Ramos (cell line): ENCODE results near the gene MYH11.
"Not testable (repeated sequence)": the region's sequence is repeated elsewhere in the genome, so short reads cannot be mapped to it uniquely, and the experiment has no call there.

Source experiments
- in situ Hi-C: fragments of 300-500 bp; cut with MboI; formaldehyde crosslinking; loops from one replicate; pipeline ENCODE4 v1.14.3; 2022; ENCODE audit warnings: low sequenced_read_pairs; ENCODE audit not compliant: unreplicated experiment

Gene MYH11

DNA sequence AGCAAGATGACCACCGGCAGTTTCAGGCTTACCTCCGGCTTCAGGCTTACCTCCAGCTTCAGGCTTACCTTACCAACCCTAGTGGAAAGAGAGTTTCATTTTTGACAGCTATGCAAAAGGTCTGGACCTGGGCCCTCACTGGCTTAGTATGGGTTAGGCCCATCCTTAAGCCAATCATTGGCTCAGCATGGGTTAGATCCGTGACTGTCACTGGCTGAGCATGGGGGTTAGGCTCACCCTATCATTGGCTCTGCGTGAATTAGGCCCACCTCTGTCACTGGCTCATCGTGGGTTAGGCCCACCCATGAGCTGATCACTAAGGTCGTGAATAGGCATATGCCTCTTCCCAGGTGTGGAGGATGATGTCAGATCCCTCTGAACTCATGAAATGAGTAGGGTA is 198.7 kb downstream of the MYH11 start:
- in situ Hi-C loops = no loop called here

- in situ Hi-C loops = not testable (repeated sequence)
Measured at GRCh38 chr16:15655561-15655960, 201.3 kb downstream of the MYH11 start.

- in situ Hi-C loops = no loop called here
Measured at GRCh38 chr16:15654591-15654990, 202.2 kb downstream of the MYH11 start.

DNA sequence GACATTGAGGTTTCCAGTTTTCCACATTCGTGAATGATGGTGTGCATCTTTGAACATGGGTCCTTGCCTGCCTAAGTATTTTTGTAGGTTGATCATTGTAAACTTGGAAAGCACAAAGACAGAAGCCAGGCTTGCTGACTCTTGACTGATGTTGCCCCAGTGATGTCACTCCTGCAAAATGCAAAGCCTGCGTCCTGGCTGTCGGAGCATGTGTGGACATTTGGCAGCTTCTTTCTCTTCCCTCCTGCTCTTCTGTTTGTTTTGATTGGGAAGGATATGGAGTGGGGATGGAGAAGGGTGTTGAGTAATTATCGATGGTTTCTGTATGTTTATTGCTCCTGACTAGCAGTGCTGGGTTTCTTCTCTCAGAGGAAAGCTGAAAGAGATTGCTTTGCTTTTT is 203.6 kb downstream of the MYH11 start:
- in situ Hi-C loops = no loop called here
